Metanephros (tissue), 1 donor: Measurements from ENCODE around the gene SMAGP. TPM values are rescaled to one million over a fixed set of nuclear protein-coding genes. Genes with fewer than 3 reads are reported as not detected.

ENCODE experiments used
- total RNA-seq: library from RNA; depleted of rRNA; stranded (reverse); fragments of >200 nt; gene quantifications from one replicate; pipeline ENCODE4 v1.2.3, GENCODE V29; 2014

SMAGP gene, protein sequence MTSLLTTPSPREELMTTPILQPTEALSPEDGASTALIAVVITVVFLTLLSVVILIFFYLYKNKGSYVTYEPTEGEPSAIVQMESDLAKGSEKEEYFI
- total RNA-seq: 13.8 TPM

GRCh38 chr12:51270067-51270950 is at the start of gene SMAGP:
TSS of gene SMAGP (minus strand) at chr12:51270415. CDS start at chr12:51269278, 1,137 bp downstream.

GRCh38 chr12:51238510-51239334 is 31.5 kb downstream of the SMAGP start, which contains the start of gene DAZAP2:
TSS of gene DAZAP2 (plus strand) at chr12:51238826. CDS start at chr12:51238908, 82 bp downstream.

GRCh38 chr12:51217968-51218606 is 52.1 kb downstream of the SMAGP start, which contains the start of gene POU6F1:
TSS of gene POU6F1 (minus strand) at chr12:51218062. CDS start at chr12:51206836, 11,226 bp downstream.

Other genes with a start within 250 kb of the SMAGP start
- gene SLC11A2, start 244.0 kb downstream of the SMAGP start, total RNA-seq: 76.8 TPM
- 67.9 TPM for gene LETMD1, start 222.1 kb downstream of the SMAGP start, total RNA-seq
- gene CSRNP2, start 186.8 kb downstream of the SMAGP start, total RNA-seq: 25.7 TPM
- 37.2 TPM for gene TFCP2, start 97.3 kb downstream of the SMAGP start, total RNA-seq
- gene POU6F1, start 52.4 kb downstream of the SMAGP start, total RNA-seq: 5.1 TPM
- gene DAZAP2, start 31.6 kb downstream of the SMAGP start, total RNA-seq: 184 TPM
- 4.3 TPM for gene BIN2, start 53.8 kb upstream of the SMAGP start, total RNA-seq
- not detected for gene CELA1, start 76.3 kb upstream of the SMAGP start, total RNA-seq
- 8.6 TPM for gene GALNT6, start 121.0 kb upstream of the SMAGP start, total RNA-seq
- 3.0 TPM for gene SLC4A8, start 154.4 kb upstream of the SMAGP start, total RNA-seq